Esophagus muscularis mucosa (tissue), 4 donors: ENCODE results near the gene MARVELD3. TPM values are rescaled to one million over a fixed set of nuclear protein-coding genes. Genes with fewer than 3 reads are reported as not detected.

Experiments used
- DNase-seq: peaks from one replicate; pipeline ENCODE4 v3.0.0-alpha.2; 2017; ENCODE audit errors: extremely low spot score
- H3K27ac ChIP-seq, 4 donors: fragments of 200-600 bp; sonication (generic); replicated peaks in 1 of 4; 1 replicate in 3 of 4; 2 replicates in 1 of 4; pipeline ENCODE4 v1.5.1; 2016 to 2019; ENCODE audit warnings: mild to moderate bottlenecking in 1 of 4
- H3K27me3 ChIP-seq, 4 donors: fragments of 200-600 bp; sonication (generic); one replicate each; pipeline versions ENCODE4 v1.5.1 to v1.6.0; 2016 to 2019
- H3K36me3 ChIP-seq, 4 donors: fragments of 200-600 bp; sonication (generic); one replicate each; pipeline ENCODE4 v1.5.1; 2016 to 2019
- H3K4me1 ChIP-seq, 4 donors: fragments of 200-600 bp; sonication (generic); one replicate each; pipeline ENCODE4 v1.5.1; 2016 to 2019
- H3K4me3 ChIP-seq, 4 donors: fragments of 200-600 bp; sonication (generic); 1 replicate in 2 of 4; 2 replicates in 2 of 4; pipeline ENCODE4 v1.5.1; 2016 to 2019; ENCODE audit warnings: mild to moderate bottlenecking in 4 of 4, moderate library complexity in 1 of 4
- H3K9me3 ChIP-seq, 4 donors: fragments of 200-600 bp; sonication (generic); 1 replicate in 3 of 4; 2 replicates in 1 of 4; pipeline ENCODE4 v1.5.1; 2016 to 2019
- CTCF ChIP-seq, 3 experiments: fragments of 200-600 bp in 2 of 3; fragments of 450-650 bp in 1 of 3; sonication (generic) in 2 of 3; IDR thresholded peaks; one replicate each; pipeline ENCODE4 v1.5.1; 2017 to 2019; ENCODE audit warnings: antibody characterized with exemption in 3 of 3, mild to moderate bottlenecking in 2 of 3, moderate library complexity in 1 of 3
- EP300 ChIP-seq: sonication (generic); formaldehyde crosslinking; IDR thresholded peaks from one replicate; pipeline ENCODE4 v1.6.1; 2017; ENCODE audit warnings: antibody characterized with exemption
- POLR2A ChIP-seq: fragments of 450-650 bp; IDR thresholded peaks from one replicate; pipeline ENCODE4 v1.6.1; 2017; ENCODE audit warnings: antibody characterized with exemption, moderate library complexity, mild to moderate bottlenecking, low read depth
- POLR2AphosphoS5 ChIP-seq, 2 donors: sonication (generic); formaldehyde crosslinking; IDR thresholded peaks; one replicate each; pipeline ENCODE4 v1.6.1; 2017; ENCODE audit warnings: antibody characterized with exemption in 2 of 2
- WGBS: methylation state at CpG from one replicate; pipeline ENCODE4 v1.1.5; 2018; 5-methylcytosine and 5-hydroxymethylcytosine counted together
- intact Hi-C: fragments of 100-400 bp; cut with DNase I; formaldehyde crosslinking; loops from one replicate; pipeline ENCODE4 v1.15.1; 2023
- total RNA-seq, 4 donors: library from RNA; depleted of rRNA; stranded (reverse); fragments of >200 nt; gene quantifications; one replicate each; pipeline versions ENCODE4 v1.1.0 to v1.2.1, GENCODE V29; 2016

Gene MARVELD3
- total RNA-seq, 4 donors from 2014 or later, result 0.46 TPM; not detected in 3

- intact Hi-C loops, result no loop called here
- Histone ChIP-seq H3K4me1 (peaks cover 1 to 3% (median 2%) of the 10 kb centered on the region in 4 donors), H3K27me3 (peaks cover 0 to 13% (median 9%) of the 10 kb centered on the region in 4 donors), H3K36me3 (no peaks in the 10 kb centered on the region), H3K9me3 (no peaks in the 10 kb centered on the region), H3K27ac (no peak overlapping the region), H3K4me3 (no peak overlapping the region)
- TF ChIP-seq CTCF (IDR thresholded peaks at IDR 0.05) (no peak), POLR2AphosphoS5 (IDR thresholded peaks at IDR 0.05) (no peak), POLR2A (no peak), EP300 (no peak)
- DNase-seq, result no peak
- WGBS, result 71% methylated on average over 4 of the region's 4 CpGs
Observed at GRCh38 chr16:71631776-71632175, 5.8 kb downstream of the MARVELD3 start.

GRCh38 chr16:71635632-71636031 is 9.6 kb downstream of the MARVELD3 start:
- no peaks in the 10 kb centered on the region for H3K27me3 ChIP-seq
- peaks cover 0 to 20% (median 5%) of the 10 kb centered on the region in 4 donors for H3K36me3 ChIP-seq
- intact Hi-C loops, result no loop called here
- 74% methylated on average over 2 of the region's 2 CpGs for WGBS
- no peak overlapping the region for H3K4me3 ChIP-seq
- H3K9me3 ChIP-seq, result no peaks in the 10 kb centered on the region
- no peak overlapping the region for H3K27ac ChIP-seq
- H3K4me1 ChIP-seq, result no peaks in the 10 kb centered on the region
- no peak for TF ChIP-seq EP300
- no peak for TF ChIP-seq POLR2AphosphoS5 (IDR thresholded peaks at IDR 0.05)
- TF ChIP-seq CTCF (IDR thresholded peaks at IDR 0.05), result no peak
- TF ChIP-seq POLR2A, result no peak
- DNase-seq, result no peak

GRCh38 chr16:71637398-71637797 is 11.4 kb downstream of the MARVELD3 start:
- intact Hi-C loops, result no loop called here
- 63% methylated on average over 3 of the region's 3 CpGs for WGBS
- no peak for TF ChIP-seq CTCF (IDR thresholded peaks at IDR 0.05)
- no peak for TF ChIP-seq POLR2A
- TF ChIP-seq POLR2AphosphoS5 (IDR thresholded peaks at IDR 0.05), result no peak
- no peak for TF ChIP-seq EP300

GRCh38 chr16:71645450-71645849 is 19.5 kb downstream of the MARVELD3 start:
- intact Hi-C loops, result no loop called here

More at GRCh38 chr16:71637398-71637797, 11.4 kb downstream of the MARVELD3 start:
- H3K9me3 ChIP-seq, result no peaks in the 10 kb centered on the region
- no peak overlapping the region for H3K4me3 ChIP-seq
- peaks cover 0 to 24% (median 6%) of the 10 kb centered on the region in 4 donors for H3K36me3 ChIP-seq
- no peak overlapping the region for H3K27ac ChIP-seq
- DNase-seq, result no peak
- no peaks in the 10 kb centered on the region for H3K4me1 ChIP-seq
- H3K27me3 ChIP-seq, result no peaks in the 10 kb centered on the region

More at GRCh38 chr16:71645450-71645849, 19.5 kb downstream of the MARVELD3 start:
- H3K4me3 ChIP-seq, result no peak overlapping the region
- no peak overlapping the region for H3K27ac ChIP-seq
- H3K27me3 ChIP-seq, result no peaks in the 10 kb centered on the region
- 96% methylated on average over 4 of the region's 4 CpGs for WGBS
- no peaks in the 10 kb centered on the region for H3K9me3 ChIP-seq
- no peak for DNase-seq
- H3K4me1 ChIP-seq, result no peaks in the 10 kb centered on the region
- TF ChIP-seq CTCF (IDR thresholded peaks at IDR 0.05) (peak in 1 of 3 experiments; percentile 15), EP300 (no peak)
- peaks cover 17 to 66% (median 34%) of the 10 kb centered on the region in 4 donors for H3K36me3 ChIP-seq
